ENCODE results near the gene B3GNT8. TPM values are rescaled to one million over a fixed set of nuclear protein-coding genes. Genes with fewer than 3 reads are reported as not detected.

B3GNT8 gene
- total and polyA plus RNA-seq, 2 of the 4 experiments (the other 2 are of a cell fraction), result 0.36 TPM

GRCh38 chr19:41421314-41421713 is 5.9 kb downstream of the B3GNT8 start:
- CTCF ChIA-PET, result no interaction called here
- Histone ChIP-seq H3K4ac (ENCODE audit: low read depth, low read length) (no peak overlapping the region), H3K18ac (ENCODE audit: low read depth, low read length) (no peak overlapping the region), H3K4me3 (ENCODE audit: insufficient read depth, low read depth, low read length) (no peak overlapping the region), H3K27ac (ENCODE audit: insufficient read depth, low read length) (no peak overlapping the region), H4K20me1 (ENCODE audit: insufficient read depth, low read length) (no peaks in the 10 kb centered on the region), H2BK20ac (ENCODE audit: low read depth, low read length) (no peak overlapping the region), H2BK15ac (ENCODE audit: low read depth, low read length) (no peak overlapping the region), H4K5ac (ENCODE audit: low read depth, low read length) (no peak overlapping the region), H3K23ac (ENCODE audit: low read depth, low read length) (no peak overlapping the region), H2BK120ac (ENCODE audit: low read depth, low read length) (no peak overlapping the region), H3K9ac (ENCODE audit: low read depth, low read length) (no peak overlapping the region), H4K8ac (ENCODE audit: low read depth in 2 of 2, low read length in 2 of 2) (no peak overlapping the region), H4K91ac (ENCODE audit: insufficient read depth, low read depth, low read length) (no peak overlapping the region), H2AK9ac (replicated peaks; ENCODE audit: low read depth, low read length, poor library complexity) (no peak overlapping the region), H3K79me1 (ENCODE audit: low read depth in 1 of 2, low read length in 2 of 2) (no peaks in the 10 kb centered on the region), H3K4me1 (ENCODE audit: control insufficient read depth, insufficient read depth, low read length) (no peaks in the 10 kb centered on the region), H2BK5ac (ENCODE audit: low read depth, low read length, poor library complexity, severe bottlenecking) (no peak overlapping the region), H3K4me2 (ENCODE audit: low read depth, low read length) (no peak overlapping the region), H3K14ac (replicated peaks; ENCODE audit: low read depth, low read length) (no peak overlapping the region), H3K36me3 (ENCODE audit: control insufficient read depth, insufficient read depth, low read length) (peaks cover 54% of the 10 kb centered on the region), H3K56ac (ENCODE audit: extremely low read depth, insufficient read depth, low read length) (no peak overlapping the region), H3K27me3 (ENCODE audit: control insufficient read depth, insufficient read depth, low read length) (no peaks in the 10 kb centered on the region), H3K9me1 (ENCODE audit: insufficient read depth, low read length) (no peaks in the 10 kb centered on the region; the same call in 1 of the 2 replicates), H2AFZ (replicated peaks; ENCODE audit: low read length, poor library complexity) (no peak overlapping the region), H3K9me3 (ENCODE audit: control insufficient read depth, insufficient read depth, low read length) (no peaks in the 10 kb centered on the region), H2AK5ac (ENCODE audit: low read depth, low read length) (no peak overlapping the region)
- intact Hi-C loops (cut with micrococcal nuclease), result loop anchor here (10.0 kb wide), 1 partner anchor 217 kb away; no protein-coding TSS in a partner anchor
- POLR2A ChIA-PET (ENCODE audit: unreplicated experiment), result no interaction called here
- WGBS, 2 experiments (ENCODE audit: extremely low coverage in 2 of 2, insufficient read length in 1 of 2), result 100% methylated on average over 3 of the region's 6 CpGs; no CpG with 5 or more reads in 1 of the 2 experiments
- BruUV-seq (replicated peaks), result no TSS peak
- dilution Hi-C loops (cut with HindIII; ENCODE audit: low sequenced_read_pairs, unreplicated experiment), result no loop called here
- DNase-seq (no peak), ATAC-seq (ENCODE audit: low read depth) (no peak)
- in situ Hi-C loops (cut with MboI; ENCODE audit: low sequenced_read_pairs), result no loop called here
- TF ChIP-seq MXI1 (IDR thresholded peaks at IDR 0.05; ENCODE audit: borderline replicate concordance, low read depth, low read length) (no peak), RFX5 (IDR thresholded peaks at IDR 0.05; ENCODE audit: low read depth, low read length) (no peak), CTCF (conservative IDR thresholded peaks at IDR 0.05; ENCODE audit: low read depth, low read length) (no peak)
